ENCODE data around the gene GIGYF2. TPM values are rescaled to one million over a fixed set of nuclear protein-coding genes. Genes with fewer than 3 reads are reported as not detected.

The GIGYF2 gene
- polyA plus RNA-seq, 1 of the 3 experiments (the other 2 are of a cell fraction), result 12.8 TPM

GRCh38 chr2:232810444-232810843 is 113.3 kb downstream of the GIGYF2 start:
- no peak for TF ChIP-seq CTCF (IDR thresholded peaks at IDR 0.05)
- no peak for TF ChIP-seq ZBTB33 (IDR thresholded peaks at IDR 0.05; ENCODE audit: borderline replicate concordance, low read depth)
- TF ChIP-seq, protein P1, sequence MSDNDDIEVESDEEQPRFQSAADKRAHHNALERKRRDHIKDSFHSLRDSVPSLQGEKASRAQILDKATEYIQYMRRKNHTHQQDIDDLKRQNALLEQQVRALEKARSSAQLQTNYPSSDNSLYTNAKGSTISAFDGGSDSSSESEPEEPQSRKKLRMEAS (IDR thresholded peaks at IDR 0.05; ENCODE audit: low read depth), result no peak
- TF ChIP-seq MEF2A (IDR thresholded peaks at IDR 0.05; ENCODE audit: borderline replicate concordance, low read depth), result no peak
- TF ChIP-seq NFIC (IDR thresholded peaks at IDR 0.05; ENCODE audit: borderline replicate concordance), result no peak
- TF ChIP-seq PBX3 (IDR thresholded peaks at IDR 0.05), result no peak
- no peak for TF ChIP-seq POLR2AphosphoS5 (IDR thresholded peaks at IDR 0.05; ENCODE audit: low read depth, low read length)
- TF ChIP-seq YY1 (IDR thresholded peaks at IDR 0.05; ENCODE audit: low read depth), result no peak
- no peak for TF ChIP-seq SMC3 (IDR thresholded peaks at IDR 0.05; ENCODE audit: low read depth, low read length)
- TF ChIP-seq RCOR1 (IDR thresholded peaks at IDR 0.05; ENCODE audit: low read length), result no peak
- TF ChIP-seq TAF1 (IDR thresholded peaks at IDR 0.05; ENCODE audit: borderline replicate concordance, low read depth, low read length), result no peak
- TF ChIP-seq NRF1 (IDR thresholded peaks at IDR 0.05; ENCODE audit: low read depth, low read length), result no peak
- no peaks in the 10 kb centered on the region for H3K9me3 ChIP-seq
- H3K27ac ChIP-seq (ENCODE audit: low read depth in 2 of 2, low read length in 1 of 2), result no peak overlapping the region
- H3K9me2 ChIP-seq, result no peaks in the 10 kb centered on the region
- no peak overlapping the region for H2AFZ ChIP-seq (ENCODE audit: low read depth)
- WGBS (ENCODE audit: low lambda C conversion rate), result 93% methylated on average over 1 of the region's 1 CpG
- H3K27me3 ChIP-seq (ENCODE audit: insufficient read depth), result no peaks in the 10 kb centered on the region
- ChIA-PET CTCF (interaction anchor here (0.7 kb wide), 1 partner anchor 11 kb away, joined by 3 read pairs; no protein-coding TSS in a partner anchor), POLR2A (no interaction called here)
- 0 out of 2 replicates have a peak, but pooled peaks cover under 1% of the 10 kb centered on the region for H3K79me2 ChIP-seq (ENCODE audit: insufficient read depth)
- H3K4me3 ChIP-seq (ENCODE audit: low read depth in 2 of 2, low read length in 1 of 2), result no peak overlapping the region
- H3K4me2 ChIP-seq, result no peak overlapping the region
- no peak overlapping the region for H3K9ac ChIP-seq
- H3F3A ChIP-seq (replicated peaks; ENCODE audit: insufficient read depth), result no peaks in the 10 kb centered on the region
- H3K36me3 ChIP-seq (replicated peaks in 1 of 2; ENCODE audit: control insufficient read depth in 1 of 2, insufficient read depth in 2 of 2, low read length in 1 of 2), result peaks cover 70 to 86% of the 10 kb centered on the region in 2 experiments
- H4K20me1 ChIP-seq (ENCODE audit: insufficient read depth), result no peaks in the 10 kb centered on the region
- H3K4me1 ChIP-seq (ENCODE audit: control insufficient read depth in 1 of 2, insufficient read depth in 2 of 2, low read depth in 1 of 2, low read length in 1 of 2), result no peaks in the 10 kb centered on the region
- no peak for DNase-seq

GRCh38 chr2:232815569-232815968 is 118.4 kb downstream of the GIGYF2 start:
- ChIA-PET CTCF (no interaction called here), POLR2A (no interaction called here)
- 100% methylated on average over 3 of the region's 3 CpGs for WGBS (ENCODE audit: low lambda C conversion rate)
- H3K79me2 ChIP-seq (ENCODE audit: insufficient read depth), result no peaks in the 10 kb centered on the region
- no peak for DNase-seq
- no peak overlapping the region for H3K4me3 ChIP-seq (ENCODE audit: low read depth in 2 of 2, low read length in 1 of 2)
- H3F3A ChIP-seq (replicated peaks; ENCODE audit: insufficient read depth), result no peaks in the 10 kb centered on the region
- H2AFZ ChIP-seq (ENCODE audit: low read depth), result no peak overlapping the region
- no peak overlapping the region for H3K9ac ChIP-seq
- H3K27me3 ChIP-seq (ENCODE audit: insufficient read depth), result no peaks in the 10 kb centered on the region
- H3K9me2 ChIP-seq, result no peaks in the 10 kb centered on the region
- H3K9me3 ChIP-seq, result no peaks in the 10 kb centered on the region
- peaks cover 72 to 77% of the 10 kb centered on the region in 2 experiments for H3K36me3 ChIP-seq (replicated peaks in 1 of 2; ENCODE audit: control insufficient read depth in 1 of 2, insufficient read depth in 2 of 2, low read length in 1 of 2)
- H3K4me2 ChIP-seq, result no peak overlapping the region
- no peak overlapping the region for H3K27ac ChIP-seq (ENCODE audit: low read depth in 2 of 2, low read length in 1 of 2)
- H3K4me1 ChIP-seq (ENCODE audit: control insufficient read depth in 1 of 2, insufficient read depth in 2 of 2, low read depth in 1 of 2, low read length in 1 of 2), result no peaks in the 10 kb centered on the region
- no peaks in the 10 kb centered on the region for H4K20me1 ChIP-seq (ENCODE audit: insufficient read depth)
- TF ChIP-seq, protein P2, sequence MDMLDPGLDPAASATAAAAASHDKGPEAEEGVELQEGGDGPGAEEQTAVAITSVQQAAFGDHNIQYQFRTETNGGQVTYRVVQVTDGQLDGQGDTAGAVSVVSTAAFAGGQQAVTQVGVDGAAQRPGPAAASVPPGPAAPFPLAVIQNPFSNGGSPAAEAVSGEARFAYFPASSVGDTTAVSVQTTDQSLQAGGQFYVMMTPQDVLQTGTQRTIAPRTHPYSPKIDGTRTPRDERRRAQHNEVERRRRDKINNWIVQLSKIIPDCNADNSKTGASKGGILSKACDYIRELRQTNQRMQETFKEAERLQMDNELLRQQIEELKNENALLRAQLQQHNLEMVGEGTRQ (IDR thresholded peaks at IDR 0.05; ENCODE audit: borderline replicate concordance, low read depth, low read length), result no peak
- TF ChIP-seq FOSL2 (IDR thresholded peaks at IDR 0.05; ENCODE audit: borderline replicate concordance, low read depth) (no peak), SIN3A (IDR thresholded peaks at IDR 0.05; ENCODE audit: borderline replicate concordance, low read depth, low read length) (no peak), EZH2phosphoT487 (IDR thresholded peaks at IDR 0.05; ENCODE audit: borderline replicate concordance, low read depth) (no peak), CHD2 (IDR thresholded peaks at IDR 0.05; ENCODE audit: low read length, partially characterized antibody) (no peak), FOXM1 (IDR thresholded peaks at IDR 0.05; ENCODE audit: low read depth) (no peak), GATA2 (CRISPR knock-in tag; IDR thresholded peaks at IDR 0.05) (no peak), TEAD4 (IDR thresholded peaks at IDR 0.05; ENCODE audit: borderline replicate concordance, insufficient read depth) (no peak)
- TF ChIP-seq, protein P1 (IDR thresholded peaks at IDR 0.05; ENCODE audit: low read depth), result no peak
- TF ChIP-seq, protein P3, sequence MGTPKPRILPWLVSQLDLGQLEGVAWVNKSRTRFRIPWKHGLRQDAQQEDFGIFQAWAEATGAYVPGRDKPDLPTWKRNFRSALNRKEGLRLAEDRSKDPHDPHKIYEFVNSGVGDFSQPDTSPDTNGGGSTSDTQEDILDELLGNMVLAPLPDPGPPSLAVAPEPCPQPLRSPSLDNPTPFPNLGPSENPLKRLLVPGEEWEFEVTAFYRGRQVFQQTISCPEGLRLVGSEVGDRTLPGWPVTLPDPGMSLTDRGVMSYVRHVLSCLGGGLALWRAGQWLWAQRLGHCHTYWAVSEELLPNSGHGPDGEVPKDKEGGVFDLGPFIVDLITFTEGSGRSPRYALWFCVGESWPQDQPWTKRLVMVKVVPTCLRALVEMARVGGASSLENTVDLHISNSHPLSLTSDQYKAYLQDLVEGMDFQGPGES (IDR thresholded peaks at IDR 0.05; ENCODE audit: low read depth, low read length), result no peak
